ENCODE results near the gene MEIG1. TPM values are rescaled to one million over a fixed set of nuclear protein-coding genes. Genes with fewer than 3 reads are reported as not detected.
"Not testable (repeated sequence)": the region's sequence is repeated elsewhere in the genome, so short reads cannot be mapped to it uniquely, and the experiment has no call there.

MEIG1 gene
- total RNA-seq, 1 donor from 2014 or later: not detected

GRCh38 chr10:14954934-14955333 is 4.3 kb upstream of the MEIG1 start:
- no peak for DNase-seq

- no peak for DNase-seq
Observed at GRCh38 chr10:14958872-14959220, 342 bp upstream of the MEIG1 start.

GRCh38 chr10:14967897-14968296 is 8.7 kb downstream of the MEIG1 start:
- no peak for DNase-seq

GRCh38 chr10:14971867-14972448 is 12.8 kb downstream of the MEIG1 start:
- no peak for DNase-seq

DNA sequence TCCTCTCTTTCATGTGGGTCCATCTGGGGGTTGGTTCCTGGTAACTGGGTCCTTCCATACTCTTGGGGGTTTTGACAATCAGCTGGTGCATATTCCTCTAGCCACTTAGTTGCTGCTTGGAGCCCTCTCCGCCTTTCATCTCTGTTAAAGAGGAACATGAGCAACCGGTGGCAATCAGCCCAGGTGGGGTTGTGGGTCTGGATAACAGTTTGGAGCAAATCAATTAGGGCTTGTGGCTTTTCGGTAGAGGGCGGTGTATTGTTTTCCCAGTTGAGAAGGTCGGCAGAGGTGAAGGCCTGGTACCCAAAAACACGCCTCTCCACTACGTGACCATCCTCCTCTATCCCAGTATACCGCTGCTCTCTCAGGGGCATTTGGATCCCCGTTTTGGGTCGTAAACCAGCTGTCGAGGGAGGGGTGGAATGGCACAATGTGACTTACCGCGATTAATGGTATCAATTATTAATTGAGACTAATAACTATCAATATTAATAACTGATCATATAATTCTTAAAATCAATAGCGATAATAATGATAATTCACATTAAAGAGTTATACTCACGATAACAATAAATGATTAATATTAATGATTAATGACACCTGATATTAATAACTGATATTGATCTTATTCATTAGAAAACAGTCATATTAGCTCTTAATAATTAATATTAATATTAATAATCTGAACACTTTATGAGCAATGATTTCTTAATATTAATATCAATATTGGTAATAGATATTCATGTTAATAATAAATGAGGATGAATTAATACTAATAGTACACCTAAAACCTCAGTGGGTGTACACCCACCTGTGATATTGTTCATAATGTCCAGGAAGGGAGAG is 15.2 kb downstream of the MEIG1 start:
- not testable (repeated sequence) for DNase-seq

DNA sequence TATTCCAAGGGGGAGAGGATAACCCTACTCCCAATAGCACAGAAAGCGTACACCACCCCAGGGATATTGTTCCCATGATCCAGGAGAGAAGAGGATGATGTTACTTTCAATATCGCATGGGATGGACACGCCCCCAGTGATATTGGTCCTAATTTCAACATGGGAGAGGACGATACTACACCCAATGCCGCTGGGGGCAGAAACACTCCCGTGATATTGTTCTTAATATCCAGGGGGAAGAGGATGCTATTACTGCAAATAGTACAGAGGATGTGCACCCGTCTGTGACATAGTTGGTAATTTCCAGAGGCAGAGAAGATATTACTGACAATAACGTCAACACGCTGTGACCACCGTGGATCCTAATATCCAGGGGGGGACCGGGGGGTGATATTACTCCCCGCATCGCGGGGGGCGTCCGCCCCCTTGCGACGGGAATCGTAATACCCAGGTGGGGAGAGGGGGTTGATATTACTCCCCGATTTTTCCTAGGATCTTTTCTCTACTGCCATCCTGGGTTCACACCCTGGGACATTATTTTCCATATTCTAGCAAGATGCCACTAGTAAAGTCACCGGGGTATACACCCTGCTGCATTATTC is 16.6 kb downstream of the MEIG1 start:
- DNase-seq: no peak

GRCh38 chr10:14982744-14983143 is 23.6 kb downstream of the MEIG1 start:
- DNase-seq: no peak

DNA sequence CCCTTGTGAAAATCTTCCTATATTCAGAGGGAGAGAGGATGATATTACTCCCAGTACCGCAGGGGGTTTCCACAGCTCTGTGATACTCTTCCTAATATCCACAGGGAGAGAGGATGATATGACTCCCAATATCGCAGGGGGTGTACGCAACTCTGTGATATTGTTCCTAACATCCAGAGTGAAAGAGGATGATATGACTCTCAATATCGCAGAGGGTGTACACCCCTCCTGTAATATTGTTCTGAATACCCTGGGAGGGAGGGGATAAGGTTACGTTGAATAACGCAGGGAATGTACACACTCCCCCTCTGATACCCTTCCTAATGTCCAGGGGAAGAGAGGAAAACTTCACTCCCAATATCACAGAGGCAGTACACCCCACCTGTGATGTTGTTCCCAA is 30.4 kb downstream of the MEIG1 start:
- not testable (repeated sequence) for DNase-seq

DNA sequence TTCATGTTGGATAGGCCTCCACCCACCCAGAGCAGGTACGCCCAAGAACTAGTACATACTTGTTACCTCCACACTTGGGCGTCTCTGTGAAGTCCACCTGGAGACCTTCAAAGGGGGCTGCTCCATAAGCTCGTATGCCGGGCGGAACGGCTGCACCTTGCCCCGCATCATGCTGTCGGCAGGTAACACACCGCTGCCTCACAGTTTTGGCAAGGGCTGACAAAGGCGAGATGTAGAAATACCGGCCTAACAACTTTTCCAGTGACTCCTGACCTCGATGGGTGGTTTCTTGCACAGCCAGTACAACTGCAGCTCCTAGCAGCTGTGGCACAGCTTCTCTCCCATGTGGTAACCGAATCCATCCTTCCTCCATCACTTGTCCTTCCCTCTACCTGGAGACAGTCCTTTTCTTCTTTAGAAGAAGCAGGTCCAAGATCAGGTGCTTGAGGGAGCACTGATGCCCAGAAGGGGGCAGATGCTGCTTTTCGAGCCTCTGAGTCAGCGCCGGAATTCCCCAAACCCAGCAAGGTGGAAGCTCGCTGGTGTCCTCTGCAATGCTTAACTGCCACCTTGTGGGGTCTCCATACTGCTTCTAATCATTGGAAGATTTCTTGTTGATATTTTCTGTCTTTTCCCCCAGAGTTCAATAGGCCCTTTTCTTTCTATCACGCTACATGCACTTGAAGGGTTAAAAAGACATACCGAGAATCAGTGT is 32.0 kb downstream of the MEIG1 start:
- not testable (repeated sequence) for DNase-seq

- not testable (repeated sequence) for DNase-seq
Observed at GRCh38 chr10:14992336-14992735, 33.1 kb downstream of the MEIG1 start.

GRCh38 chr10:14993500-14994455 is 34.6 kb downstream of the MEIG1 start:
- not testable (repeated sequence) for DNase-seq

DNA sequence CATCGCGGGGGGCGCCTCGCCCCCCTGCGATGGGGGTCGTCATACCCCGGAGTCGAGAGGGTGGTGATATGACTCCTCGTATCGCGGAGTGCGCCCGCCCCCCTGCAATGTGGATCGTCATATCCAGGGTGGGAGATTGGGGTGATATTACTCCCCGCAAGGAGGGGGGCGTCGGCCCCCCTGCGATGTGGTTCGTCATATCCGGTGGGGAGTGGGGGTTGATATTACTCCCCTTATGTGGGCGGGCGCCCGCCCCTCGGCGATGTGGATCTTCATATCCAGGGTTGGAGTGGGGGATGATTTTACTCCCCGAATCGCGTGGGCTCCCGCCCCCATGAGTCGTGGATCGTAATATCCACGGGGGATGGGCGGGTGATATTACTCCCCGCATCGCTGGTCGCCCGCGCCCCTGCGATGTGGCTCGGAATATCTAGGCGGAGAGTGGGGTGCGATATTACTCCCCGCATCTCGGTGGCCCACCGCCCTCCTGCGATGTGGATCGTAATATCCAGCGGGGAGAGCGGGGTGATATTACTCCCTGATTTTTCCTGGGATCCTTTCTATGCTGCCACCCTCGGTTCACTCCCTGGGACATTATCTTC is 36.9 kb downstream of the MEIG1 start:
- no peak for DNase-seq

DNA sequence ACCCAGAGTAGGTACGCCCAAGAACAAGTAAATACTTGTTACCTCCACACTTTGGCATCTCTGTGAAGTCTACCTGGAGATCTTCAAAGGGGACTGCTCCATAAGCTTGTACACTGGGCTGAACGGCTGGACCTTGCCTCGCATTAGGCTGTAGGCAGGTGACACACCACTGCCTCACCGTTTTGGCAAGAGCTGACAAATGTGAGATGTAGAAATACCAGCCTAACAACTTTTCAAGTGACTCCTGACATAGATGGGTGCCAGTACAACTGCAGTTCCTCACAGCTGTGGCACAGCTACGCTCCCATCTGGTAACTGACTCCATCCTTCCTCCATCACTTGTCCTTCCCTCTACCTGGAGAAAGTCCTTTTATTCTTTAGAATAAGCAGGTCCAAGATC is 54.3 kb downstream of the MEIG1 start:
- DNase-seq: not testable (repeated sequence)

- DNase-seq: no peak
Observed at GRCh38 chr10:15015451-15015850, 56.3 kb downstream of the MEIG1 start.

DNA sequence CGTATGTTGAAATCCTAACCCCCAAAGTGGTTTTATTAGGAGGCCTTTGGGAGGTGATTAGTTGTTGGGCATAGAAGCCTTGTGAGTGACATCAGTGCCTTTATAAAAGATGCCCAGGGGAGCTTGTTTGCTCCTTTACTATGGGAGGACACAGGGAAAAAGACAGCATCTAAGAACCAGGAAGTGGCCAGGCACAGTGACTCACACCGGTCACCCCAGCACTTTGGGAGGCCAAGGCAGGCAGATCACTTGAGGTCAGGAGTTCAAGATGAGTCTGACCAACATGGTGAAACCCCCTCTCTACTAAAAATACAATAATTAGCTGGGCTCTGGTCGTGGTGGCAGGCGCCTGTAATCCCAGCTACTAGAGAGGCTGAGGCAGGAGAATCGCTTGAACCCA is 61.8 kb downstream of the MEIG1 start:
- not testable (repeated sequence) for DNase-seq

Other genes starting within 250 kb of the MEIG1 start
- 45.1 TPM for gene FAM107B, start 184.5 kb upstream of the MEIG1 start, total RNA-seq
- 3.2 TPM for gene CDNF, start 121.4 kb upstream of the MEIG1 start, total RNA-seq
- 11.8 TPM for gene HSPA14, start 121.1 kb upstream of the MEIG1 start, total RNA-seq
- 15.4 TPM for gene MSANTD7, start 121.1 kb upstream of the MEIG1 start, total RNA-seq
- 13.1 TPM for gene SUV39H2, start 80.5 kb upstream of the MEIG1 start, total RNA-seq
- gene DCLRE1C, start 5.3 kb upstream of the MEIG1 start, total RNA-seq: 8.3 TPM
- gene OLAH, start 84.6 kb downstream of the MEIG1 start, total RNA-seq: not detected
- gene ACBD7, start 129.4 kb downstream of the MEIG1 start, total RNA-seq: 0.99 TPM
- gene RPP38, start 138.0 kb downstream of the MEIG1 start, total RNA-seq: 5.2 TPM
- gene NMT2, start 209.3 kb downstream of the MEIG1 start, total RNA-seq: 22.0 TPM

Measured in skin of body (tissue), 2 donors.